K562 (cell line): Measurements from ENCODE around the gene CAPN13. TPM values are rescaled to one million over a fixed set of nuclear protein-coding genes. Genes with fewer than 3 reads are reported as not detected.
A peak's percentile ranks its signal among the peaks of the same experiment; 100 is the strongest.
"Not testable (repeated sequence)": the region's sequence is repeated elsewhere in the genome, so short reads cannot be mapped to it uniquely, and the experiment has no call there.

Experiments
- ATAC-seq: fragments of 200-7000 bp; cut with Tn5 transposase; 3 replicates; pipeline ENCODE4 v1.9.1; 2020; ENCODE audit warnings: moderate library complexity
- BruUV-seq: library from RNA; stranded (reverse); fragments of 400-500 nt; replicated peaks from 2 replicates; lab custom pipeline; 2021; lab: Mats Ljungman, UMichigan
- CTCF ChIA-PET: fragments of 300-600 bp; formaldehyde crosslinking; extraction: SDS; loops from one replicate; lab custom pipeline; 2021; ENCODE audit warnings: low intra/inter-chr PET ratio; lab: Yijun Ruan, JAX
- POLR2A ChIA-PET: fragments of 300-600, 350-650 bp; sonication (Branson Sonifier 250); formaldehyde crosslinking; extraction: SDS; loops from one replicate; lab custom pipeline; 2021; ENCODE audit warnings: antibody characterized with exemption, inconsistent platforms; lab: Yijun Ruan, JAX
- DNase-seq, 4 experiments: peaks; one replicate each; pipeline versions ENCODE4 v3.0.0 to v3.0.0-alpha.2; 2011 to 2018; ENCODE audit warnings: low spot score in 3 of 4, mixed read lengths in 3 of 4; ENCODE audit errors: extremely low read depth in 1 of 4
- FAIRE-seq: peaks from 2 replicates; lab custom pipeline; 2011; peaks lifted over from hg19 to GRCh38; lab: Jason Lieb, UNC
- H2AFZ ChIP-seq: 2 replicates; pipeline ENCODE4 v1.6.0; 2011; ENCODE audit warnings: low read depth, low read length, control low read depth, inconsistent platforms
- H3K27ac ChIP-seq: fragments of 200-600 bp; 3 replicates; pipeline ENCODE4 v1.8.0; 2011; ENCODE audit warnings: low read depth, mild to moderate bottlenecking, control low read depth, inconsistent platforms, low read length, moderate library complexity, mixed read lengths; ENCODE audit errors: extremely low read depth
- H3K27me3 ChIP-seq, 2 experiments: fragments of 300-600 bp in 1 of 2; 2 replicates in 1 of 2; 3 replicates in 1 of 2; pipeline versions ENCODE4 v1.6.0 to v1.8.0; 2011; ENCODE audit warnings: inconsistent platforms in 2 of 2, low read length in 2 of 2, mild to moderate bottlenecking in 1 of 2, mixed read lengths in 1 of 2, moderate library complexity in 1 of 2; ENCODE audit not compliant: control insufficient read depth in 2 of 2, insufficient read depth in 2 of 2
- H3K36me3 ChIP-seq: fragments of 300-600 bp; 3 replicates; pipeline ENCODE4 v1.8.0; 2011; ENCODE audit warnings: mild to moderate bottlenecking, low read length, inconsistent platforms; ENCODE audit not compliant: control insufficient read depth, insufficient read depth
- H3K4me1 ChIP-seq, 2 experiments: fragments of 200-600 bp in 1 of 2; replicated peaks in 1 of 2; 2 replicates in 1 of 2; 3 replicates in 1 of 2; pipeline versions ENCODE4 v1.5.1 to v1.8.0; 2011; ENCODE audit warnings: inconsistent platforms in 2 of 2, low read length in 2 of 2, mild to moderate bottlenecking in 1 of 2, mixed read lengths in 1 of 2, moderate library complexity in 1 of 2; ENCODE audit not compliant: control insufficient read depth in 2 of 2, insufficient read depth in 2 of 2
- H3K4me2 ChIP-seq: 2 replicates; pipeline ENCODE4 v1.6.1; 2011; ENCODE audit warnings: low read length, control low read depth, inconsistent platforms, mixed read lengths; ENCODE audit not compliant: insufficient read depth
- H3K4me3 ChIP-seq: fragments of 200-600 bp; sonication (generic), shearing (Covaris generic); 2 replicates; pipeline ENCODE4 v1.5.1; 2016; ENCODE audit warnings: control low read depth, inconsistent platforms
- H3K79me2 ChIP-seq: fragments of 200-600 bp; 3 replicates; pipeline ENCODE4 v1.8.0; 2011; ENCODE audit warnings: low read length, inconsistent platforms; ENCODE audit not compliant: control insufficient read depth, insufficient read depth
- H3K9ac ChIP-seq, 2 experiments: 2 replicates each; pipeline versions ENCODE4 v1.6.0 to v1.6.1; 2011; ENCODE audit warnings: low read depth in 2 of 2, low read length in 2 of 2, control low read depth in 1 of 2, inconsistent platforms in 1 of 2, mild to moderate bottlenecking in 1 of 2, mixed read lengths in 1 of 2; ENCODE audit not compliant: insufficient read depth in 1 of 2
- H3K9me1 ChIP-seq: one replicate; pipeline ENCODE4 v1.6.0; 2011; ENCODE audit warnings: inconsistent platforms, mild to moderate bottlenecking, low read length, moderate library complexity; ENCODE audit not compliant: control insufficient read depth, insufficient read depth
- H3K9me3 ChIP-seq: replicated peaks from 2 replicates; pipeline ENCODE4 v1.5.1; 2011; ENCODE audit warnings: low read depth, low read length, inconsistent platforms; ENCODE audit not compliant: control insufficient read depth, insufficient read depth
- H4K20me1 ChIP-seq: replicated peaks from 2 replicates; pipeline ENCODE4 v1.6.1; 2011; ENCODE audit warnings: low read length, inconsistent platforms, mixed read lengths; ENCODE audit not compliant: control insufficient read depth, insufficient read depth
- CTCF ChIP-seq, 3 experiments: IDR thresholded peaks in 2 of 3; conservative IDR thresholded peaks in 1 of 3; 2 replicates each; pipeline ENCODE4 v1.5.1; 2011 to 2012; ENCODE audit warnings: low read length in 3 of 3, mild to moderate bottlenecking in 3 of 3, control low read depth in 2 of 3, improper control_type of control experiment in 1 of 3, inconsistent platforms in 1 of 3, low read depth in 1 of 3, mixed read lengths in 1 of 3, moderate library complexity in 1 of 3; ENCODE audit not compliant: insufficient read depth in 2 of 3
- RAD21 ChIP-seq, 2 experiments: fragments of 250-450 bp in 1 of 2; fragments of 450-650 bp in 1 of 2; sonication (Bioruptor Pico) in 1 of 2; formaldehyde crosslinking in 1 of 2; IDR thresholded peaks in 1 of 2; conservative IDR thresholded peaks in 1 of 2; 2 replicates each; pipeline versions ENCODE4 v1.4.0 to v1.8.0; 2020 to 2022; ENCODE audit warnings: mild to moderate bottlenecking in 2 of 2, moderate library complexity in 1 of 2
- RAD51 ChIP-seq: fragments of 450-650 bp; IDR thresholded peaks from 2 replicates; pipeline ENCODE4 v1.7.1; 2016; ENCODE audit warnings: low read depth, mild to moderate bottlenecking, borderline replicate concordance
- SMC3 ChIP-seq: conservative IDR thresholded peaks from 2 replicates; pipeline ENCODE4 v1.6.1; 2011; ENCODE audit warnings: low read depth, low read length, improper control_type of control experiment; ENCODE audit not compliant: insufficient read depth
- USF1 ChIP-seq: sonication (generic); formaldehyde crosslinking; IDR thresholded peaks from 2 replicates; pipeline ENCODE4 v1.9.0; 2022; ENCODE audit warnings: mild to moderate bottlenecking, missing genetic modification reagents
- USF2 ChIP-seq: sonication (generic); formaldehyde crosslinking; IDR thresholded peaks from 2 replicates; pipeline ENCODE4 v1.5.0; 2020; ENCODE audit warnings: missing genetic modification reagents
- WGBS: fragments of 100-300 bp; shearing (Covaris generic); methylation state at CpG from one replicate; pipeline ENCODE4 v1.1.6; 2016; ENCODE audit warnings: low coverage, mixed read lengths; ENCODE audit not compliant: insufficient coverage; ENCODE audit errors: missing lambda C conversion rate; 5-methylcytosine and 5-hydroxymethylcytosine counted together
- in situ Hi-C: fragments of 300-500 bp; cut with MboI; formaldehyde crosslinking; loops from 4 replicates; pipeline ENCODE4 v1.15.0; 2018; ENCODE audit warnings: inconsistent platforms, mixed read lengths
- intact Hi-C: fragments of 100-400 bp; cut with micrococcal nuclease; formaldehyde crosslinking; loops from 2 replicates; pipeline ENCODE4 v1.14.2; 2022
- polyA plus RNA-seq, 8 experiments: library from polyadenylated mRNA; depleted of rRNA in 4 of 8; stranded (reverse) in 5 of 8; unstranded in 3 of 8; fragments of >200 nt; fragmentation: Nextera tagmentation in 2 of 8; fragmentation: Illumina TruSeq in 1 of 8; extraction: Ambion mirVana in 2 of 8; extraction: Trizol in 1 of 8; gene quantifications; 2 replicates each; pipeline versions ENCODE4 v1.2.1 to v1.2.3, GENCODE V29; 2011 to 2014; ENCODE audit warnings: inconsistent platforms in 1 of 8, missing spikeins in 1 of 8
- total RNA-seq, 7 experiments: library from RNA; depleted of rRNA in 6 of 7; stranded (reverse); fragments of >200 nt in 6 of 7; fragmentation: Illumina TruSeq in 2 of 7; extraction: Trizol in 2 of 7; gene quantifications; 2 replicates each; pipeline versions ENCODE4 v1.2.1 to v1.2.3, GENCODE V29; 2011 to 2021; ENCODE audit warnings: low replicate concordance in 1 of 7

Gene CAPN13
- total and polyA plus RNA-seq, 9 of the 15 experiments (the other 6 are each of a cell fraction or from before 2014, with no cell fraction given), result not detected

GRCh38 chr2:30697242-30698103, 109.8 kb downstream of the CAPN13 start:
- 3% methylated on average over 17 of the region's 18 CpGs for WGBS
- peaks cover 0 to 22% of the 10 kb centered on the region in 2 experiments; a peak in 2 of 5 replicates for H3K27me3 ChIP-seq

More at GRCh38 chr2:30697242-30698103, 109.8 kb downstream of the CAPN13 start:
- H3K27ac ChIP-seq, BruUV-seq, H3K79me2 ChIP-seq, H3K36me3 ChIP-seq: not testable (repeated sequence)
- TF ChIP-seq RAD21 (CRISPR knock-in tag; conservative IDR thresholded peaks at IDR 0.05 in 1 of 2, IDR thresholded peaks at IDR 0.05 in 1 of 2) (peak; percentile 8 to 44; a peak in 2 of 4 replicates), USF1 (peak; percentile 62), USF2 (CRISPR knock-in tag) (peak; percentile 56), SMC3 (0 out of 2 replicates have a peak, but pooled peaks have one; percentile 31), RAD51 (peak; percentile 38; the same call in 1 of the 2 replicates), CTCF (IDR thresholded peaks at IDR 0.05 in 2 of 3, conservative IDR thresholded peaks at IDR 0.05 in 1 of 3; ENCODE audit: insufficient read depth in 2 of 3, low read depth in 1 of 3, low read length in 3 of 3) (peak; percentile 41 to 67 (median 51); a peak in 5 of 6 replicates)
- TF ChIP-seq, all 486 proteins: peak for 6; not testable (repeated sequence) for 480
- POLR2A ChIA-PET, result interaction anchor here (0.7 kb wide), 1 partner anchor 615 kb away, joined by 3 read pairs; no protein-coding TSS in a partner anchor
- H3K9ac ChIP-seq, H3K9me1 ChIP-seq, H4K20me1 ChIP-seq, H3K4me1 ChIP-seq, H3K9me3 ChIP-seq, in situ Hi-C loops, FAIRE-seq, H3K4me3 ChIP-seq, intact Hi-C loops: not testable (repeated sequence)
- peak; percentile 43; the same call in 1 of the 3 replicates for ATAC-seq
- CTCF ChIA-PET, result interaction anchor here (0.8 kb wide), 1 partner anchor 14 kb away, joined by 3 read pairs; no protein-coding TSS in a partner anchor
- DNase-seq, result peak in 1 of 4 experiments; percentile 45
- H3K4me2 ChIP-seq, result peak overlapping the region; percentile 38
- peak overlapping the region; percentile 66; the same call in 1 of the 2 replicates for H2AFZ ChIP-seq
